Mesenchymal stem cell (in vitro differentiated cells and primary cell): Measurements from ENCODE around the gene WLS.

ENCODE experiments used
- DNase-seq: peaks from one replicate; pipeline ENCODE4 v3.0.0-alpha.2; 2013
- H2AFZ ChIP-seq: one replicate; pipeline ENCODE4 v1.6.1; 2013; ENCODE audit warnings: low read depth, mild to moderate bottlenecking, control low read depth, inconsistent platforms, low read length, moderate library complexity
- H2AK5ac ChIP-seq: 2 replicates; pipeline ENCODE4 v1.6.1; 2013; ENCODE audit warnings: low read length, moderate library complexity, mild to moderate bottlenecking, inconsistent platforms; ENCODE audit not compliant: severe bottlenecking
- H2BK120ac ChIP-seq: one replicate; pipeline ENCODE4 v1.6.1; 2013; ENCODE audit warnings: low read depth, mild to moderate bottlenecking, inconsistent platforms, low read length, moderate library complexity
- H2BK12ac ChIP-seq, 2 experiments: one replicate each; pipeline ENCODE4 v1.6.1; 2013; ENCODE audit warnings: inconsistent platforms in 2 of 2, low read length in 2 of 2, mild to moderate bottlenecking in 2 of 2, moderate library complexity in 2 of 2, control low read depth in 1 of 2
- H2BK15ac ChIP-seq: one replicate; pipeline ENCODE4 v1.6.1; 2013; ENCODE audit warnings: mild to moderate bottlenecking, low read depth, inconsistent platforms; ENCODE audit not compliant: poor library complexity, severe bottlenecking
- H2BK5ac ChIP-seq: 2 replicates; pipeline ENCODE4 v1.6.1; 2013; ENCODE audit warnings: low read depth, mild to moderate bottlenecking, low read length, control low read depth, inconsistent platforms; ENCODE audit not compliant: poor library complexity, severe bottlenecking
- H3K14ac ChIP-seq, 2 experiments: one replicate each; pipeline ENCODE4 v1.6.1; 2013; ENCODE audit warnings: inconsistent platforms in 2 of 2, low read length in 2 of 2, control low read depth in 1 of 2, mild to moderate bottlenecking in 1 of 2, moderate library complexity in 1 of 2
- H3K18ac ChIP-seq, 2 experiments: one replicate each; pipeline ENCODE4 v1.6.1; 2013; ENCODE audit warnings: inconsistent platforms in 2 of 2, low read length in 2 of 2, control low read depth in 1 of 2, low read depth in 1 of 2, mild to moderate bottlenecking in 1 of 2
- H3K23ac ChIP-seq, 2 experiments: one replicate each; pipeline ENCODE4 v1.6.1; 2013; ENCODE audit warnings: inconsistent platforms in 2 of 2, low read length in 2 of 2, mild to moderate bottlenecking in 2 of 2, moderate library complexity in 2 of 2, control low read depth in 1 of 2
- H3K27ac ChIP-seq: 2 replicates; pipeline ENCODE4 v1.5.1; 2013; ENCODE audit warnings: mild to moderate bottlenecking, moderate library complexity, low read length, control low read depth, inconsistent platforms; ENCODE audit not compliant: poor library complexity, severe bottlenecking
- H3K27me3 ChIP-seq, 2 experiments: 2 replicates each; pipeline versions ENCODE4 v1.6.1 to v1.7.0; 2013; ENCODE audit warnings: low read length in 2 of 2, mild to moderate bottlenecking in 2 of 2, moderate library complexity in 2 of 2, control low read depth in 1 of 2, inconsistent platforms in 1 of 2; ENCODE audit not compliant: control insufficient read depth in 1 of 2, insufficient read depth in 1 of 2
- H3K36me3 ChIP-seq, 2 experiments: 2 replicates each; pipeline versions ENCODE4 v1.6.1 to v1.7.0; 2013; ENCODE audit warnings: low read length in 2 of 2, control low read depth in 1 of 2, inconsistent platforms in 1 of 2, low read depth in 1 of 2, mild to moderate bottlenecking in 1 of 2; ENCODE audit not compliant: insufficient read depth in 2 of 2, control insufficient read depth in 1 of 2
- H3K4ac ChIP-seq, 2 experiments: one replicate each; pipeline ENCODE4 v1.6.1; 2013; ENCODE audit warnings: inconsistent platforms in 2 of 2, low read length in 2 of 2, mild to moderate bottlenecking in 2 of 2, moderate library complexity in 2 of 2, control low read depth in 1 of 2, low read depth in 1 of 2
- H3K4me1 ChIP-seq: 2 replicates; pipeline ENCODE4 v1.6.1; 2013; ENCODE audit warnings: low read depth, low read length, control low read depth; ENCODE audit not compliant: control insufficient read depth, insufficient read depth
- H3K4me2 ChIP-seq: 2 replicates; pipeline ENCODE4 v1.6.1; 2013; ENCODE audit warnings: low read length, mild to moderate bottlenecking, inconsistent platforms; ENCODE audit not compliant: poor library complexity, severe bottlenecking
- H3K4me3 ChIP-seq, 2 experiments: 2 replicates each; pipeline versions ENCODE4 v1.5.1 to v1.7.0; 2013; ENCODE audit warnings: low read length in 2 of 2, mild to moderate bottlenecking in 2 of 2, control low read depth in 1 of 2, low read depth in 1 of 2; ENCODE audit not compliant: insufficient read depth in 1 of 2
- H3K79me1 ChIP-seq: replicated peaks from 2 replicates; pipeline ENCODE4 v1.6.1; 2013; ENCODE audit warnings: mild to moderate bottlenecking, control low read depth, low read length, inconsistent platforms; ENCODE audit not compliant: poor library complexity, severe bottlenecking
- H3K9ac ChIP-seq: 2 replicates; pipeline ENCODE4 v1.7.0; 2013; ENCODE audit warnings: mild to moderate bottlenecking, low read length, moderate library complexity
- H3K9me3 ChIP-seq: 2 replicates; pipeline ENCODE4 v1.7.0; 2013; ENCODE audit warnings: mild to moderate bottlenecking, low read length; ENCODE audit not compliant: control insufficient read depth
- H4K8ac ChIP-seq: one replicate; pipeline ENCODE4 v1.6.1; 2013; ENCODE audit warnings: inconsistent platforms, mild to moderate bottlenecking, low read length, moderate library complexity
- H4K91ac ChIP-seq: one replicate; pipeline ENCODE4 v1.6.1; 2013; ENCODE audit warnings: mild to moderate bottlenecking, low read length, inconsistent platforms
- WGBS: methylation state at CpG from one replicate; pipeline ENCODE4 v1.1.7; 2013; ENCODE audit warnings: mixed read lengths; 5-methylcytosine and 5-hydroxymethylcytosine counted together

Gene WLS

DNA sequence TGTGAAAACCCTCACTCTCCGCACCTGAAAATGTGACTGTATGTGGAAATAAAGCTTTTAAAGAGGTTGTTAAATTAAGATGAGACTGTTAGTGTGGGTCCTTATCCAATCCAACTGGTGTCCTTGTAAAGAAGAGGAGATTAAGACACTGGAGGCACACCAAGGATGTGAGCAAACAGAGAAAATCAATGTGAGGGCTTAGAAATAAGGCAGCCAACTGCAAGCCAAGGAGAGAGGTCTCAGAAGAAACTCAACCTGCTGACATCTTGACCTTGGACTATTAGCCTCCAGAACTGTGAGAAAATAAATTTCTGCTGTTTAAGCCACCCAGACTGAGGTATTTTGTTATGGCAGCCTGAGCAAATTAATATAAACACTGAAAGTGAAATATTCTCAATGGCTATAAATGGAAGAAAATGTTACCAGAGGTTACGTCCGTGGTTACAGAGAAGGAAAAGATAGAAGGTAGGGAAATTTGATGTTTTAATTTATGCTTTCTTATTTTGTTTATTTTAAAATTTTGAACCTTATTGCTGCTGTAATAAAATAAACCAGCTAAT is 22.4 kb upstream of the WLS start:
- H3K4me3 ChIP-seq, result no peak overlapping the region
- no peak overlapping the region for H3K4ac ChIP-seq
- H4K91ac ChIP-seq, result no peak overlapping the region
- H3K14ac ChIP-seq, result no peak overlapping the region
- H2BK5ac ChIP-seq, result no peak overlapping the region
- no peaks in the 10 kb centered on the region for H3K36me3 ChIP-seq
- H3K27ac ChIP-seq, result no peak overlapping the region
- H3K79me1 ChIP-seq, result no peaks in the 10 kb centered on the region
- no peaks in the 10 kb centered on the region for H3K9me3 ChIP-seq
- no peak for DNase-seq
- no peak overlapping the region for H2AK5ac ChIP-seq
- no peak overlapping the region for H3K18ac ChIP-seq
- no peak overlapping the region for H3K23ac ChIP-seq
- 98% methylated on average over 1 of the region's 3 CpGs for WGBS
- H3K9ac ChIP-seq, result no peak overlapping the region
- H2BK12ac ChIP-seq, result no peak overlapping the region
- no peaks in the 10 kb centered on the region for H3K27me3 ChIP-seq
- H2BK120ac ChIP-seq, result no peak overlapping the region
- H3K4me2 ChIP-seq, result no peak overlapping the region
- H2AFZ ChIP-seq, result no peak overlapping the region
- H2BK15ac ChIP-seq, result no peak overlapping the region
- H3K4me1 ChIP-seq, result no peaks in the 10 kb centered on the region
- no peak overlapping the region for H4K8ac ChIP-seq

DNA sequence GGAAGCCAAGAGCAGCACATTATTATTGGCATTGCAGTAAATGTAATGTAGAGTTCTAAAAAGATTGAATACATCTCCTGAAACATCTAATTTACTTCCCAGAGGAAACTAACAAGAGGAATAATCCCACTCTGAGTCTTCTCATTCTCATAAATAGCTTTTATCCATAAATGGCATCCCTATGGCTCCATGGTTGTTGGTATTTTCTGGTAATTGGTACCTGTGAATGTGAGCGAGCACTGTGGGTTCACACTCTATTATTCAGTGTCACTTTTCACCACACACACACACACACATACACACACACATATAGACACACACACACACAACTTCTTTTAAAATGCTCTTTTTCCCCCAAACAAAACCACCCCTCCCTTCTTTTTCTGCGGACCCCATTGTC is 4.7 kb upstream of the WLS start:
- Histone ChIP-seq H3K4me1 (no peaks in the 10 kb centered on the region), H4K8ac (no peak overlapping the region), H2BK15ac (no peak overlapping the region), H3K9me3 (no peaks in the 10 kb centered on the region), H2BK12ac (no peak overlapping the region), H3K4me2 (no peak overlapping the region), H4K91ac (no peak overlapping the region), H3K14ac (no peak overlapping the region), H3K4ac (no peak overlapping the region), H3K18ac (no peak overlapping the region), H3K79me1 (no peaks in the 10 kb centered on the region), H3K4me3 (no peak overlapping the region), H2AK5ac (no peak overlapping the region), H3K9ac (no peak overlapping the region), H2BK120ac (no peak overlapping the region), H2AFZ (no peak overlapping the region), H3K36me3 (no peaks in the 10 kb centered on the region), H3K23ac (no peak overlapping the region), H3K27me3 (no peaks in the 10 kb centered on the region), H3K27ac (no peak overlapping the region), H2BK5ac (no peak overlapping the region)
- DNase-seq, result no peak
- WGBS, result 69% methylated on average over 2 of the region's 2 CpGs

DNA sequence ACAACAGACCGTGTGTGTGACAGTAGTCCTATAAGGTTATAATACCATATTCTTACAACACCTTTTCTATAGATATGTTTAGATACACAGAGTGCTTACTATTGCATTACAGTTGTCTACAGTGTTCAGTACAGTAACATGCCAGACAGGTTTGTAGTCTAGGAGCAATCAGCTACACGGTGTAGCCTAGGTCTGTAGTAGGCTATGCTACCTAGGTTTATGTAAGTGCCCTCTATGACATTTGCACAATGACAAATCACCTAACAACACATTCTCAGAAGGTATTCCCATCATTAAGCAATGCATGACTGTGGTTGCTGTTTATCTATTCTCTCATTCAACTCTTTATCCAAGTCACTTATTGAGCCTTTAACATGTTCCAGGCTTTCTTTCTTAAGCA is 1.8 kb upstream of the WLS start:
- H2BK120ac ChIP-seq, result no peak overlapping the region
- 79% methylated on average over 1 of the region's 2 CpGs for WGBS
- no peak overlapping the region for H3K23ac ChIP-seq
- no peaks in the 10 kb centered on the region for H3K36me3 ChIP-seq
- no peak overlapping the region for H2AFZ ChIP-seq
- H3K4me1 ChIP-seq, result no peaks in the 10 kb centered on the region
- no peaks in the 10 kb centered on the region for H3K79me1 ChIP-seq
- no peak overlapping the region for H2BK15ac ChIP-seq
- DNase-seq, result no peak
- no peak overlapping the region for H3K9ac ChIP-seq
- no peaks in the 10 kb centered on the region for H3K27me3 ChIP-seq
- H2BK12ac ChIP-seq, result no peak overlapping the region
- H3K9me3 ChIP-seq, result no peaks in the 10 kb centered on the region
- H2AK5ac ChIP-seq, result no peak overlapping the region
- no peak overlapping the region for H3K4ac ChIP-seq
- no peak overlapping the region for H4K91ac ChIP-seq
- H4K8ac ChIP-seq, result no peak overlapping the region
- no peak overlapping the region for H3K4me2 ChIP-seq
- H3K4me3 ChIP-seq, result no peak overlapping the region
- no peak overlapping the region for H3K27ac ChIP-seq
- H3K18ac ChIP-seq, result no peak overlapping the region
- no peak overlapping the region for H3K14ac ChIP-seq
- H2BK5ac ChIP-seq, result no peak overlapping the region

DNA sequence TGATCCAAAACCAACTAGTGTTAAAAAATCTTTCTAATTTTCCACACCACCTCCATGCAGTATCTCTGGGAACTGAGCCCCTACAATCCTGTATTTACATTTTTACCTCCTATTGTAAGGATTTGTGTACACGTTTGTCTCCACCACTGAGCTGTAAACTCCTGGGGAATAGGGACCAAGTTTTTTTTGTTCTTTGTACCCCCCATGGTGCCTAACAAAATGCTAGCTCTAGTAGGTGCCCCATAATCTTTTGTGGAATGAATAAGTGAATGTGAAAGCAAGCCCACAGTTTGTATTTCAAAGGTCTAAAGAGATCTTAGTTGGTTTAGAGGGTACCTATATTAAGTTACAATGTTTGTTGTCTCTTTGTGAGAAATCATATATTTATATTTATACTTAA is 879 bp upstream of the WLS start:
- Histone ChIP-seq H3K23ac (no peak overlapping the region), H3K14ac (no peak overlapping the region), H3K9me3 (no peaks in the 10 kb centered on the region), H2BK5ac (no peak overlapping the region), H3K27me3 (no peaks in the 10 kb centered on the region), H3K4ac (no peak overlapping the region), H3K27ac (no peak overlapping the region), H3K9ac (peak overlapping the region; percentile 96), H2BK15ac (no peak overlapping the region), H3K18ac (no peak overlapping the region), H3K79me1 (no peaks in the 10 kb centered on the region), H4K8ac (no peak overlapping the region), H2BK120ac (no peak overlapping the region), H4K91ac (no peak overlapping the region), H2AFZ (no peak overlapping the region), H3K4me3 (peak overlapping the region in 1 of 2 experiments; percentile 99), H2AK5ac (no peak overlapping the region), H3K36me3 (no peaks in the 10 kb centered on the region), H3K4me2 (peak overlapping the region; percentile 69), H3K4me1 (no peaks in the 10 kb centered on the region), H2BK12ac (no peak overlapping the region)
- DNase-seq, result no peak
- 0% methylated on average over 1 of the region's 1 CpG for WGBS
